ENCODE results near the gene MCM9. TPM values are rescaled to one million over a fixed set of nuclear protein-coding genes. Genes with fewer than 3 reads are reported as not detected.

Gene MCM9
- total RNA-seq: 10 to 100 TPM; 45.2 to 53.4 (median 52.5) TPM
- total RNA-seq (2013): 48.5 TPM

DNA sequence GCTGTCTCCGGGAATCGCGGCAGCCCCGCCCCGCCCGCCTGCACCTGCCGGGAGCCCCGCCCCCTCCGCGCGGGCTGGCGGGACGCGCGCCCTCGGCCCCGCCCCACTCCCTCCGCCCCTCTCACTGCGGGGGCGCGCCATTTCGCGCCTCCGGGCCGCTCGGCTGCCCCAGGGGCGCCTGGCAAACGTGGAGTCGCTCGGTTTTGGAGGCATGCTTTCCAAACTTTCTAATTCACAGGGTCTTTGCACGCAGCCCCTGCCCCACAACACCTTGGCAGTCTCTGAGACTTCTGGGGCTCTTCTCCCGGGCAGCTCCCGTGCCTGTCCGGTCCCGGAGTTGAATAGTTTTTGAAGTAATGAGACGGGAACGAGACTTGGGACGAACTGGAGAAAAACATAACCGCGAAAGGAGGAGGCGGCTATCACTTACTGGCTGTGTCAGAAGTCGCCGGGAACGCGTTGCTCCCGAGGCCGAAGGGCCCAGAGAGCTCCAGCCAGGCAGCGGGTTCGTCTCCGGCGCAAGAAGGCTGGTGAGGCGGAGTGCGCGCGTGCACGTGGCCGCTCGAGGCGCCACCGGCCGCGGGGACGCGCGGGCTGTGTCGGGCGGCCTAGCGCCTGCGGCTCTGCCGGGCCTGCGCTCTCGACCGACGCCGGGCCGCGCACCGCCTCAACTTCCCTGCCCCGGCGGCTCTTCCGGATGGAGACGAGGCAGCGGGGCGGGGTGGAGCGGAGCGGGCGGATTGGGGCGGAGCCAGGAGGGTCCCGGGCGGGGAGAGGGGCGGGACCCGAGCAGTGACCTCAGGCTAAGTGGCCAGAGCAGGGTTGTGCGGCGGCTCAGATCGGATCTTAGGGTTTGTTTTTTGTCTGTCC is at the start of gene MCM9:
Gene MCM9 (minus strand): TSS at position 699 of the 870 bp plus-strand sequence. CDS start 3,436 bp downstream, outside the sequence.
- Histone ChIP-seq H3K27ac (ENCODE audit: low read length) (peak within 1 kb of the TSS; percentile 88), H3K27me3 (ENCODE audit: control insufficient read depth, insufficient read depth, low read length) (no peaks in the 10 kb centered on the region), H3K9me3 (ENCODE audit: control insufficient read depth, insufficient read depth, low read length) (no peaks in the 10 kb centered on the region), H3K4me1 (ENCODE audit: control insufficient read depth, insufficient read depth, low read length) (no peaks in the 10 kb centered on the region), H3K4me3 (ENCODE audit: low read length) (peak within 1 kb of the TSS; percentile 84), H3K36me3 (ENCODE audit: control insufficient read depth, insufficient read depth, low read length) (peaks cover 16% of the 10 kb centered on the region)
- TF ChIP-seq CTCF (IDR thresholded peaks at IDR 0.05): no peak
- H3K4me3 Mint-ChIP-seq: peak within 1 kb of the TSS; percentile 97
- DNase-seq (peak; percentile 83 to 94), ATAC-seq (peak; percentile 86 to 95 (median 90))
- peak within 1 kb of the TSS; percentile 91 to 95 for H3K27ac Mint-ChIP-seq
- no peaks in the 10 kb centered on the region for H3K27me3 Mint-ChIP-seq (ENCODE audit: low read depth in 2 of 2)
- peaks cover 25 to 41% of the 10 kb centered on the region in 2 donors for H3K4me1 Mint-ChIP-seq
- intact Hi-C loops (cut with micrococcal nuclease): loop anchor here (1.0 kb wide), 1 partner anchor 38 kb away; no protein-coding TSS in a partner anchor
- H3K9me3 Mint-ChIP-seq: no peaks in the 10 kb centered on the region
- under 1% methylated on average over 95 of the region's 95 CpGs for WGBS (ENCODE audit: insufficient coverage)
- H3K36me3 Mint-ChIP-seq: peaks cover 7% of the 10 kb centered on the region

GRCh38 chr6:118984342-118984741 is 49.4 kb upstream of the MCM9 start:
- H3K36me3 Mint-ChIP-seq: no peaks in the 10 kb centered on the region
- intact Hi-C loops (cut with micrococcal nuclease): no loop called here
- H3K27me3 Mint-ChIP-seq (ENCODE audit: low read depth in 2 of 2): peaks cover 0 to 2% of the 10 kb centered on the region in 2 donors
- Histone ChIP-seq H3K9me3 (ENCODE audit: control insufficient read depth, insufficient read depth, low read length) (no peaks in the 10 kb centered on the region), H3K4me1 (ENCODE audit: control insufficient read depth, insufficient read depth, low read length) (no peaks in the 10 kb centered on the region), H3K4me3 (ENCODE audit: low read length) (no peak overlapping the region), H3K36me3 (ENCODE audit: control insufficient read depth, insufficient read depth, low read length) (no peaks in the 10 kb centered on the region), H3K27ac (ENCODE audit: low read length) (no peak overlapping the region), H3K27me3 (ENCODE audit: control insufficient read depth, insufficient read depth, low read length) (no peaks in the 10 kb centered on the region)
- no peak overlapping the region for H3K4me3 Mint-ChIP-seq
- H3K4me1 Mint-ChIP-seq: no peaks in the 10 kb centered on the region
- ATAC-seq (no peak), DNase-seq (no peak)
- no peak overlapping the region for H3K27ac Mint-ChIP-seq
- TF ChIP-seq CTCF (IDR thresholded peaks at IDR 0.05): no peak
- WGBS (ENCODE audit: insufficient coverage): 100% methylated on average over 2 of the region's 2 CpGs
- H3K9me3 Mint-ChIP-seq: no peaks in the 10 kb centered on the region

GRCh38 chr6:118982575-118982911 is 47.6 kb upstream of the MCM9 start:
- TF ChIP-seq CTCF (IDR thresholded peaks at IDR 0.05): no peak
- no peaks in the 10 kb centered on the region for H3K36me3 ChIP-seq (ENCODE audit: control insufficient read depth, insufficient read depth, low read length)
- Mint-ChIP-seq H3K4me3 (no peak overlapping the region), H3K27ac (no peak overlapping the region), H3K27me3 (ENCODE audit: low read depth in 2 of 2) (peaks cover 0 to 2% of the 10 kb centered on the region in 2 donors), H3K4me1 (no peaks in the 10 kb centered on the region), H3K9me3 (no peaks in the 10 kb centered on the region), H3K36me3 (no peaks in the 10 kb centered on the region)
- H3K27me3 ChIP-seq (ENCODE audit: control insufficient read depth, insufficient read depth, low read length): no peaks in the 10 kb centered on the region
- DNase-seq (no peak), ATAC-seq (no peak)
- intact Hi-C loops (cut with micrococcal nuclease): no loop called here
- WGBS (ENCODE audit: insufficient coverage): 92% methylated on average over 2 of the region's 3 CpGs
- no peaks in the 10 kb centered on the region for H3K4me1 ChIP-seq (ENCODE audit: control insufficient read depth, insufficient read depth, low read length)
- H3K9me3 ChIP-seq (ENCODE audit: control insufficient read depth, insufficient read depth, low read length): no peaks in the 10 kb centered on the region
- H3K4me3 ChIP-seq (ENCODE audit: low read length): no peak overlapping the region
- no peak overlapping the region for H3K27ac ChIP-seq (ENCODE audit: low read length)

Measured in natural killer cell (primary cell).